Calu3 (cell line): Measurements from ENCODE around the gene SFXN4. TPM values are rescaled to one million over a fixed set of nuclear protein-coding genes. Genes with fewer than 3 reads are reported as not detected.
"Not testable (repeated sequence)": the region's sequence is repeated elsewhere in the genome, so short reads cannot be mapped to it uniquely, and the experiment has no call there.

Source experiments
- BruUV-seq: library from RNA; stranded (reverse); fragments of 400-500 nt; replicated peaks from 2 replicates; lab custom pipeline; 2021; lab: Mats Ljungman, UMichigan
- CTCF ChIA-PET: fragments of 300-600 bp; sonication (Branson Sonifier 250); formaldehyde crosslinking; loops from one replicate; lab custom pipeline; 2022; ENCODE audit warnings: antibody characterized with exemption; lab: Charles Lee
- DNase-seq: peaks from one replicate; pipeline ENCODE4 v3.0.0; 2022
- H3K27ac Mint-ChIP-seq: one replicate; pipeline ENCODE4 v1.8.0; 2022; ENCODE audit warnings: mixed read lengths; ENCODE audit not compliant: unreplicated experiment
- H3K27me3 Mint-ChIP-seq: one replicate; pipeline ENCODE4 v1.8.0; 2022; ENCODE audit warnings: mixed read lengths; ENCODE audit not compliant: unreplicated experiment
- H3K36me3 Mint-ChIP-seq: one replicate; pipeline ENCODE4 v1.8.0; 2022; ENCODE audit warnings: mild to moderate bottlenecking, moderate library complexity, mixed read lengths; ENCODE audit not compliant: insufficient read depth, unreplicated experiment
- H3K4me1 Mint-ChIP-seq: one replicate; pipeline ENCODE4 v1.8.0; 2022; ENCODE audit warnings: mild to moderate bottlenecking, low read depth, mixed read lengths; ENCODE audit not compliant: unreplicated experiment
- H3K4me3 Mint-ChIP-seq: one replicate; pipeline ENCODE4 v1.8.0; 2022; ENCODE audit warnings: mild to moderate bottlenecking, low read depth, moderate library complexity, mixed read lengths; ENCODE audit not compliant: unreplicated experiment
- H3K9me3 Mint-ChIP-seq: one replicate; pipeline ENCODE4 v1.8.0; 2022; ENCODE audit warnings: low read depth, mixed read lengths; ENCODE audit not compliant: unreplicated experiment
- intact Hi-C: fragments of 100-400 bp; cut with micrococcal nuclease; formaldehyde crosslinking; loops from one replicate; pipeline ENCODE4 v1.10.0; 2022; ENCODE audit not compliant: unreplicated experiment
- total RNA-seq: library from RNA; stranded (reverse); gene quantifications from 2 replicates; pipeline ENCODE4 v1.2.3, GENCODE V29; 2022
- TF ChIP-seq, protein P1 (sequence below): fragments of 200-600 bp; IDR thresholded peaks from one replicate; pipeline ENCODE4 v1.8.0; 2022; ENCODE audit warnings: antibody characterized with exemption; ENCODE audit not compliant: unreplicated experiment

The SFXN4 gene
- total RNA-seq, 1 experiment from 2014 or later = 19.9 TPM

DNA sequence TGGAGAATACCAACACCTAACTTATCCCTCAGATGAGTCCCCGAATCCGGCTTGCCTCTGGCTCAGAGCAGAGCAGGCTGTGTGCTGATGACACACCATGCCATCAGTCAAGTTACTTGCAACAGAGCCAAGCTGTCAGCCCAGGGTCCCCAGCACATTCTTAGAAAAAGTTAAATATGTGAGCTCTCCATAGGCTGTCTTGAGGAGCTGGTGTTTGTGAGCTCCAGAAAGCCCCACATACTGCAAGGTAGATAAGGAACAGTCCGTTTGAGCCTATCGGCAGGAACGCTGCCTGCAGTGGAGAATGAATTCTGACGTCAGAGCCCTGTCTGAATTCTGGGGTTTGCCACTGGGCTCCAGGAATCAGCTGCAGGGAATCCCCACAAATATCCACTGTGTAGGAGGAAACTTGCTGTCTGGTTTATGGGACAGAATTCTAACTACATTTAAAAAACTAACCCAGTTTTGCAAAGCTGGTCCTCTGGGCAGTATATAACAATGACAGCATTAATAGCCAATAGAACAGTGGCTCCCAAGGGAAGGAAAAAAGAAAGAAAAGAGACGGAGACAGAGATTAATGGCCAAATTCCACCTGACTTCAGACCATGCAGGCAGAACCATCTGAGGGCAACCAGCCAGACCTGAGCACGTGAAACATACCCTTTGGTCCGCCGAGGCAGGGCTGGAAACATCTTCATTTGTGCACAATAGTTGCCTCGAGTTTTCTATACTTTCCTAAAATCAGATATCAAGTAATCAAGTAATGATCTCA, 3.6 kb downstream of the SFXN4 start:
- CTCF ChIA-PET = no interaction called here
- H3K27me3 Mint-ChIP-seq = no peaks in the 10 kb centered on the region
- H3K27ac Mint-ChIP-seq = no peak overlapping the region
- H3K9me3 Mint-ChIP-seq = no peaks in the 10 kb centered on the region
- TF ChIP-seq, protein P1, sequence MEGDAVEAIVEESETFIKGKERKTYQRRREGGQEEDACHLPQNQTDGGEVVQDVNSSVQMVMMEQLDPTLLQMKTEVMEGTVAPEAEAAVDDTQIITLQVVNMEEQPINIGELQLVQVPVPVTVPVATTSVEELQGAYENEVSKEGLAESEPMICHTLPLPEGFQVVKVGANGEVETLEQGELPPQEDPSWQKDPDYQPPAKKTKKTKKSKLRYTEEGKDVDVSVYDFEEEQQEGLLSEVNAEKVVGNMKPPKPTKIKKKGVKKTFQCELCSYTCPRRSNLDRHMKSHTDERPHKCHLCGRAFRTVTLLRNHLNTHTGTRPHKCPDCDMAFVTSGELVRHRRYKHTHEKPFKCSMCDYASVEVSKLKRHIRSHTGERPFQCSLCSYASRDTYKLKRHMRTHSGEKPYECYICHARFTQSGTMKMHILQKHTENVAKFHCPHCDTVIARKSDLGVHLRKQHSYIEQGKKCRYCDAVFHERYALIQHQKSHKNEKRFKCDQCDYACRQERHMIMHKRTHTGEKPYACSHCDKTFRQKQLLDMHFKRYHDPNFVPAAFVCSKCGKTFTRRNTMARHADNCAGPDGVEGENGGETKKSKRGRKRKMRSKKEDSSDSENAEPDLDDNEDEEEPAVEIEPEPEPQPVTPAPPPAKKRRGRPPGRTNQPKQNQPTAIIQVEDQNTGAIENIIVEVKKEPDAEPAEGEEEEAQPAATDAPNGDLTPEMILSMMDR = no peak
- H3K4me3 Mint-ChIP-seq = no peak overlapping the region
- DNase-seq = no peak
- peaks cover 23% of the 10 kb centered on the region for H3K36me3 Mint-ChIP-seq
- intact Hi-C loops = no loop called here
- H3K4me1 Mint-ChIP-seq = peaks cover 4% of the 10 kb centered on the region
- no TSS peak for BruUV-seq

DNA sequence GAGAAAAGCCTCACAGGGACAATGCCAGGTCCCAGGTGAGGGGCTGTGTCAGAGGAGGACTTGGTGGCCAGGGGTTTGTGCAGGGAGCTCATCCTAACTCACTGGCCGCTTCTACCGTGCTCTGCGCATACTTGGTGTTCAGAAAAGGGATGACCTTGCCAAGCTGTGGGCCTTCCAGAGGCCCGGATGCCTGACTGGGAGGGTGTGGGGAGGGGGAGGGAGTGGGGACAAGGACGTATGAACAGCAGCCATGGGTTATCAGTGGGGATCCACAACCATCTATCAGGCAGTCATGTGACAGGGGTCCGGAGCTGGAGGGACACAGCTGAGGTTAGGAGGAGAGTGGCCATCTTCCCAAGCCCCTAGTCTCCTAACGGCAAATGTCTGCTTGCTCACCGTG, 6.2 kb downstream of the SFXN4 start:
- Mint-ChIP-seq H3K9me3 (no peaks in the 10 kb centered on the region), H3K27ac (no peak overlapping the region), H3K36me3 (peaks cover 15% of the 10 kb centered on the region), H3K27me3 (no peaks in the 10 kb centered on the region), H3K4me3 (no peak overlapping the region), H3K4me1 (no peaks in the 10 kb centered on the region)
- TF ChIP-seq, protein P1 = no peak
- DNase-seq = no peak
- intact Hi-C loops = no loop called here
- CTCF ChIA-PET = no interaction called here
- no TSS peak for BruUV-seq

DNA sequence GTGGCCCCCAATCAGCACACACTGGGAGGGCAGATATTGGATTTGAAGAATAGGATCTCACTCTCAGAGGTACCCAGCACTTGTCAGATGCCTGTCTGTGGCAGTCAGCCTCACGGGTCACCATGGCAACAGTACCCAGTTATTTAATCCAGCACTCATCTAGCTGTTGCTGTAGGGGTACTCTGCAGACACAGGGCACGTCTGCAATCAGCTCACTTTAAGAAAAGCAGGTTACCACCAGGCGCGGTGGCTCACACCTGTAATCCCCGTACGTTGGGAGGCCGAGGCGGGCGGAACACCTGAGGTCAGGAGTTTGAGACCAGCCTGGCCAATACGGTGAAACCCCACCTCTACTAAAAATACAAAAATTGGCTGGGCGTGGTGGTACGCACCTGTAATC, 11.9 kb downstream of the SFXN4 start:
- H3K4me1 Mint-ChIP-seq = no peaks in the 10 kb centered on the region
- no peak for DNase-seq
- no peak overlapping the region for H3K27ac Mint-ChIP-seq
- H3K9me3 Mint-ChIP-seq = no peaks in the 10 kb centered on the region
- no peaks in the 10 kb centered on the region for H3K27me3 Mint-ChIP-seq
- peaks cover 6% of the 10 kb centered on the region for H3K36me3 Mint-ChIP-seq
- CTCF ChIA-PET = interaction anchor here (0.7 kb wide), 1 partner anchor 58 kb away, joined by 4 read pairs; no protein-coding TSS in a partner anchor
- intact Hi-C loops = no loop called here
- H3K4me3 Mint-ChIP-seq = no peak overlapping the region
- TF ChIP-seq, protein P1 = no peak
- no TSS peak for BruUV-seq

DNA sequence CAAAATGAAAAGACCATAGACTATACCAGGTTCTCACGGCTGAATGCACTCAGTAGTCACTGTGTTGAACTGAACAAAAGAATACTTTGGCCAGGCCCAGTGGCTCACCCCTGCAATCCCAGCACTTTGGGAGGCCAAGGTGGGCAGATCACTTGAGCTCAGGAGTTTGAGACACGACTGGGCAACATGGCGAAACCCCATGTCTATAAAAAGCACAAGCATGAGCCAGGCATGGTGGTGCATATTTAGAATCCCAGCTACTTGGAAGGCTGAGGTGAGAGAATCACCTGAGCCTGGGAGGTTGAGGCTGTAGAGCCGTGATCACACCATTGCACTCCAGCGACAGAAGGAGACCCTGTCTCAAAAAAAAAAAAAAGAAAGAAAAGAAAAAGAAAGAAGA, 12.5 kb downstream of the SFXN4 start:
- no TSS peak for BruUV-seq
- intact Hi-C loops = no loop called here
- H3K27me3 Mint-ChIP-seq = no peaks in the 10 kb centered on the region
- no peak for DNase-seq
- TF ChIP-seq, protein P1 = no peak
- no peak overlapping the region for H3K4me3 Mint-ChIP-seq
- peaks cover 6% of the 10 kb centered on the region for H3K36me3 Mint-ChIP-seq
- CTCF ChIA-PET = no interaction called here
- H3K4me1 Mint-ChIP-seq = no peaks in the 10 kb centered on the region
- H3K9me3 Mint-ChIP-seq = no peaks in the 10 kb centered on the region
- H3K27ac Mint-ChIP-seq = no peak overlapping the region

DNA sequence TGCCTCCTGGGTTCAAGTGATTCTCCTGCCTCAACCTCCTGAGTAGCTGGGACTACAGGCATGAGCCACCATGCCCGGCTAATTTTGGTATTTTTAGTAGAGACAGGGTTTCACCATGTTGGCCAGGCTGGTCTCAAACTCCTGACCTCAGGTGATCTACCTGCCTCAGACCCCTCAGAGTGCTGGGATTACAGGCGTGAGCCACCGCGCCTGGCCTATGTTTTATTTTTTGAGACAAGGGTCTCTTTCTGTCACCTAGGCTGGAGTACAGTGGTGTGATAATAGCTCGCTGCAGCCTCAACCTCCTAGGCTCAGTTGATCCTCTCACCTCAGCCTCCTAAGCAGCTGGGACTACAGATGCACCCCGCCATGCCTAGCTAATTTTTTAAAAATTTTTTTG, 13.9 kb downstream of the SFXN4 start:
- H3K4me1 Mint-ChIP-seq, H3K27ac Mint-ChIP-seq, H3K36me3 Mint-ChIP-seq, intact Hi-C loops, H3K9me3 Mint-ChIP-seq, BruUV-seq, DNase-seq, H3K27me3 Mint-ChIP-seq, H3K4me3 Mint-ChIP-seq, CTCF ChIA-PET: not testable (repeated sequence)
